DND-41 (cell line): ENCODE data around the gene PLD1.

Experiments used
- ATAC-seq: fragments of 200-7000 bp; cut with Tn5 transposase; 3 replicates; pipeline ENCODE4 v1.9.1; 2021; ENCODE audit warnings: low read depth; ENCODE audit not compliant: insufficient read depth
- DNase-seq: peaks from one replicate; pipeline ENCODE4 v3.0.0-alpha.2; 2020
- H2AFZ ChIP-seq: 2 replicates; pipeline ENCODE4 v1.6.0; 2012; ENCODE audit warnings: low read depth, low read length
- H3K27ac ChIP-seq: 2 replicates; pipeline ENCODE4 v1.5.1; 2012; ENCODE audit warnings: low read length, inconsistent platforms
- H3K27me3 ChIP-seq: fragments of 200-600 bp; sonication (generic); 2 replicates; pipeline ENCODE4 v1.6.0; 2012; ENCODE audit warnings: low read length, mild to moderate bottlenecking, inconsistent platforms; ENCODE audit not compliant: insufficient read depth, poor library complexity
- H3K36me3 ChIP-seq: 2 replicates; pipeline ENCODE4 v1.5.1; 2012; ENCODE audit warnings: low read length, inconsistent platforms; ENCODE audit not compliant: insufficient read depth
- H3K4me1 ChIP-seq: 2 replicates; pipeline ENCODE4 v1.5.1; 2012; ENCODE audit warnings: mild to moderate bottlenecking, low read length; ENCODE audit not compliant: insufficient read depth
- H3K4me2 ChIP-seq: 2 replicates; pipeline ENCODE4 v1.6.0; 2012; ENCODE audit warnings: mild to moderate bottlenecking, moderate library complexity, low read length, inconsistent platforms; ENCODE audit not compliant: insufficient read depth
- H3K4me3 ChIP-seq, 2 experiments: fragments of 200-600 bp in 1 of 2; shearing (Covaris generic) in 1 of 2; 2 replicates each; pipeline ENCODE4 v1.5.1; 2012 to 2016; ENCODE audit warnings: inconsistent platforms in 2 of 2, low read length in 2 of 2, mild to moderate bottlenecking in 2 of 2, low read depth in 1 of 2, moderate library complexity in 1 of 2
- H3K79me2 ChIP-seq: 2 replicates; pipeline ENCODE4 v1.6.0; 2012; ENCODE audit warnings: low read length, inconsistent platforms; ENCODE audit not compliant: insufficient read depth
- H3K9ac ChIP-seq: 2 replicates; pipeline ENCODE4 v1.6.0; 2012; ENCODE audit warnings: low read depth, mild to moderate bottlenecking, inconsistent platforms, low read length, moderate library complexity
- H3K9me3 ChIP-seq: 2 replicates; pipeline ENCODE4 v1.5.1; 2012; ENCODE audit warnings: low read length, moderate library complexity, mild to moderate bottlenecking, inconsistent platforms; ENCODE audit not compliant: insufficient read depth, severe bottlenecking
- H4K20me1 ChIP-seq: 2 replicates; pipeline ENCODE4 v1.6.0; 2012; ENCODE audit warnings: low read length; ENCODE audit not compliant: insufficient read depth
- CTCF ChIP-seq: IDR thresholded peaks from 2 replicates; pipeline ENCODE4 v1.5.1; 2012; ENCODE audit warnings: borderline replicate concordance, low read length, moderate library complexity, mild to moderate bottlenecking; ENCODE audit not compliant: poor library complexity, severe bottlenecking; ENCODE audit errors: extremely low read depth
- EZH2 ChIP-seq: IDR thresholded peaks from 3 replicates; pipeline ENCODE4 v1.6.1; 2012; ENCODE audit warnings: borderline replicate concordance, low read depth, mild to moderate bottlenecking, moderate library complexity, low read length, inconsistent platforms; ENCODE audit not compliant: severe bottlenecking

PLD1 gene

GRCh38 chr3:171813278-171813896 lies 3.1 kb upstream of the PLD1 start:
- no peaks in the 10 kb centered on the region for H3K27me3 ChIP-seq
- no peak for TF ChIP-seq EZH2
- no peak for TF ChIP-seq CTCF
- no peaks in the 10 kb centered on the region for H4K20me1 ChIP-seq
- H3K4me1 ChIP-seq, result no peaks in the 10 kb centered on the region
- no peak overlapping the region for H3K9ac ChIP-seq
- H3K79me2 ChIP-seq, result no peaks in the 10 kb centered on the region
- DNase-seq (no peak), ATAC-seq (no peak)
- no peak overlapping the region for H2AFZ ChIP-seq
- H3K36me3 ChIP-seq, result no peaks in the 10 kb centered on the region
- no peaks in the 10 kb centered on the region for H3K9me3 ChIP-seq
- no peak overlapping the region for H3K27ac ChIP-seq
- no peak overlapping the region for H3K4me3 ChIP-seq
- H3K4me2 ChIP-seq, result no peak overlapping the region

- no peaks in the 10 kb centered on the region for H3K36me3 ChIP-seq
- no peaks in the 10 kb centered on the region for H3K9me3 ChIP-seq
- no peak for DNase-seq
- H3K9ac ChIP-seq, result no peak overlapping the region
- TF ChIP-seq CTCF, result no peak
- no peak for TF ChIP-seq EZH2
- no peaks in the 10 kb centered on the region for H3K79me2 ChIP-seq
- ATAC-seq, result no peak
- no peak overlapping the region for H2AFZ ChIP-seq
- no peaks in the 10 kb centered on the region for H3K4me1 ChIP-seq
- no peak overlapping the region for H3K4me3 ChIP-seq
- H3K27ac ChIP-seq, result no peak overlapping the region
- no peaks in the 10 kb centered on the region for H3K27me3 ChIP-seq
- H3K4me2 ChIP-seq, result no peak overlapping the region
- no peaks in the 10 kb centered on the region for H4K20me1 ChIP-seq
Measured at GRCh38 chr3:171812811-171813210, 2.5 kb upstream of the PLD1 start.

GRCh38 chr3:171811913-171812335 lies 1.6 kb upstream of the PLD1 start:
- H3K4me1 ChIP-seq, result no peaks in the 10 kb centered on the region
- H3K9ac ChIP-seq, result no peak overlapping the region
- H3K27ac ChIP-seq, result no peak overlapping the region
- TF ChIP-seq CTCF, result no peak
- no peaks in the 10 kb centered on the region for H3K36me3 ChIP-seq
- no peaks in the 10 kb centered on the region for H3K9me3 ChIP-seq
- DNase-seq (no peak), ATAC-seq (no peak)
- H4K20me1 ChIP-seq, result no peaks in the 10 kb centered on the region
- no peak overlapping the region for H3K4me2 ChIP-seq
- no peaks in the 10 kb centered on the region for H3K27me3 ChIP-seq
- no peak overlapping the region for H3K4me3 ChIP-seq
- H3K79me2 ChIP-seq, result no peaks in the 10 kb centered on the region
- H2AFZ ChIP-seq, result no peak overlapping the region
